GM15510 (cell line): Measurements from ENCODE around the gene CNTFR.

Experiments used
- POLR2A ChIP-seq: IDR thresholded peaks from 3 replicates; pipeline ENCODE4 v1.6.1; 2011; ENCODE audit warnings: borderline replicate concordance; ENCODE audit not compliant: insufficient read length; ENCODE audit errors: extremely low read depth

Gene CNTFR

GRCh38 chr9:34550016-34550680 is 39.4 kb downstream of the CNTFR start:
- no peak for TF ChIP-seq POLR2A

DNA sequence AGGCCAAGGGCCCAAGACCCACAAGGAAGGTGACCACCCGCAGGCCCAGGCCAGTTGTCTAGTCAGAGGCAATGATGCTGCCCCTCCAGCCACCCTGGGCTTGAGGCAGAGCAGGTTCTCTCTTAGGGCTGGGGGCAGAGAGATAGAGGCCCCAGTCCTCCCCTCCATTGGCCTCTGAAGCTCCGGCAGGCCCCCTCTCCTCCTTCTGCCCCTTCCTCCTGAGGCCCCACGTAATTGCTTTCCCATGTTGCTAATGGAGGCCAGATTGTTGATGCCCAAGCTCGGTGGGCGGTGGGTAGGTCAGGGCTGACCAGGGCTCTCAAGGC is 40.2 kb downstream of the CNTFR start:
- TF ChIP-seq POLR2A: no peak

GRCh38 chr9:34547960-34548611 is 41.4 kb downstream of the CNTFR start:
- no peak for TF ChIP-seq POLR2A

GRCh38 chr9:34546834-34547827 is 42.4 kb downstream of the CNTFR start:
- no peak for TF ChIP-seq POLR2A

- no peak for TF ChIP-seq POLR2A
These were observed 43.3 kb downstream of the CNTFR start for GRCh38 chr9:34546102-34546833.

- no peak for TF ChIP-seq POLR2A
These were observed 44.0 kb downstream of the CNTFR start for GRCh38 chr9:34545497-34545896.

- TF ChIP-seq POLR2A: no peak
These were observed 45.5 kb downstream of the CNTFR start for GRCh38 chr9:34544035-34544434.

DNA sequence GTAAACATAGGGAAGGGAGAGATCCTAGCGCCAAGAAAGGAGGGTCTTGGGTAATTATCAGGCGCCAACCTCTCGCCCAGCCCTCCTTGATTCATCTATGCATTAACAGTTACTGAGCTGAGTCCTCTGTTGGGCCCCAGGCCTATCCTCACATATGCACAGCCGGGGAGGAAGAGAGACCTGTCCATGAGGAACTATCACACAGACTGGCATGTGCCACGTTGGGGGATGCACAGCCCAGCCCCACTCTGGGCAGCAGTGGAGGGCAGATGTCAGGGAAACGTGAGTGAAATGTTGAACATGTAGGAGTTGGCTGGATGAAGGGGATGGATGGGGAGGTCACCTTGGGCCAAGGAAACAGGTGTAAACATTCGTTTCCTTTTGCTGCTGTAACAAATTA is 48.0 kb downstream of the CNTFR start:
- no peak for TF ChIP-seq POLR2A

- no peak for TF ChIP-seq POLR2A
These were observed 48.7 kb downstream of the CNTFR start for GRCh38 chr9:34540827-34541226.

GRCh38 chr9:34536685-34537084 is 52.8 kb downstream of the CNTFR start:
- TF ChIP-seq POLR2A: no peak

DNA sequence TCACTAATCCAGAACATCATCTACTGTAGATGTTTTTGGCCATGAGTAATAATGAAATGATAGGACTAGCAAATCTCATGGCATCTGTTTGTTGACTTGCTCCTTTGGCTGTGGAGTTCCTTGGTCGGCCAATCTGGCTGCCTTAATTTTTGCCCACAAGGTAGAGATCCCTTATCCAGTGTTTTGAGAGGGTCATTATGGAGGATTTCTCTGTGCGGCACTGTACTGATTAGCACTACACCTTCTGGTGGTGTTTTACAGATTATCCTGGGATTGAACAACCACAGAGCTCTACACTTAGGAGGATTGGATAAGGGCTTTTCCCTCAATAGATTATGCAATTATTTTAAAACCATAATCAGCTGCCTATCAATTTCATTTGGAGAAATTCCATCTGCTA is 63.5 kb downstream of the CNTFR start:
- no peak for TF ChIP-seq POLR2A

- no peak for TF ChIP-seq POLR2A
These were observed 65.2 kb downstream of the CNTFR start for GRCh38 chr9:34524349-34524748.

- TF ChIP-seq POLR2A: no peak
These were observed 66.3 kb downstream of the CNTFR start, which contains the start of gene ENHO for GRCh38 chr9:34522971-34523797. Gene ENHO (minus strand): TSS chr9:34522990. CDS start chr9:34521695, 1,295 bp downstream.

- no peak for TF ChIP-seq POLR2A
These were observed 67.2 kb downstream of the CNTFR start for GRCh38 chr9:34522091-34522887.
